Measurements from ENCODE around the gene GCK. TPM values are rescaled to one million over a fixed set of nuclear protein-coding genes. Genes with fewer than 3 reads are reported as not detected.
A peak's percentile ranks its signal among the peaks of the same experiment; 100 is the strongest.

Gene GCK
- total and polyA plus RNA-seq, 2 of the 13 experiments (the other 11 are each of a cell fraction or from before 2014, with no cell fraction given), result not detected

DNA sequence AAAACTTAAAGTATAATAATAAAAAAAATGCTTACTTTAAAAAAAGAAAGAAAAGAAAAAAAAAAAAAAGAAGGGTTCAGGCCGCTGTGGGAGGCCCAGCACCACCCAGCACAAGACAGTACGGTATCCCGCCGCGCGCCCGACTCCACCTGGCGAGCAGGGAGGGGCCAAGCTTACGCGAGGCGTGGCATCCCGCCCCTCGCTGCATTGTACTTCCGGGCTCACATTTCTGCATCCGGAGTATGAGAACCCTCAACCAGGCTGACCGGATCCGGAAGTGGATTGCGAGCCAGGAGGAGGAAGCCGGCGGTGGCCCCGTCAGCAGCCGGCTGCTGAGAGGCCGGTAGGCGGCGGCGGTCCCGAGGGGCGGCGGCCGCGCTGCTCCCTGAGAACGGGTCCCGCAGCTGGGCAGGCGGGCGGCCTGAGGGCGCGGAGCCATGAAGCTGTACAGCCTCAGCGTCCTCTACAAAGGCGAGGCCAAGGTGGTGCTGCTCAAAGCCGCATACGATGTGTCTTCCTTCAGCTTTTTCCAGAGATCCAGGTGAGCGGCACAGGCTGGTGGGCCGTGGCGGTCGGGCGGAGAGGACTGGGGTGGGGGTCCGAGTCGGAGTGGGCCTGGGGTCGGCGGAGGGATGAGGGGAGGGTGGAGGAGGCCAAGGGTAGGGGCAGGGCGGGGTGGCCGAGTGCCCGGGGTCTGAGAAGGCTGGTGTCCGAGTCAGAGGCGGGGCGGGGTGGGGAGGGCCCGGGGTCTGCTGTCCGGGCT is 11.6 kb upstream of the GCK start, which contains the start of gene YKT6 (continued):
- 0 out of 2 replicates have a peak, but pooled peaks have one; percentile 36 for TF ChIP-seq BORCS8-MEF2B (CRISPR knock-in tag; IDR thresholded peaks at IDR 0.05)
- TF ChIP-seq TRIM24 (CRISPR knock-in tag; IDR thresholded peaks at IDR 0.05), result no peak
- peak; percentile 71; the same call in 1 of the 2 replicates for TF ChIP-seq TSC22D2 (CRISPR knock-in tag; IDR thresholded peaks at IDR 0.05; ENCODE audit: borderline replicate concordance)
- TF ChIP-seq ZNF839 (CRISPR knock-in tag; IDR thresholded peaks at IDR 0.05; ENCODE audit: borderline replicate concordance), result peak; percentile 53; the same call in 1 of the 2 replicates
- TF ChIP-seq, protein P1, sequence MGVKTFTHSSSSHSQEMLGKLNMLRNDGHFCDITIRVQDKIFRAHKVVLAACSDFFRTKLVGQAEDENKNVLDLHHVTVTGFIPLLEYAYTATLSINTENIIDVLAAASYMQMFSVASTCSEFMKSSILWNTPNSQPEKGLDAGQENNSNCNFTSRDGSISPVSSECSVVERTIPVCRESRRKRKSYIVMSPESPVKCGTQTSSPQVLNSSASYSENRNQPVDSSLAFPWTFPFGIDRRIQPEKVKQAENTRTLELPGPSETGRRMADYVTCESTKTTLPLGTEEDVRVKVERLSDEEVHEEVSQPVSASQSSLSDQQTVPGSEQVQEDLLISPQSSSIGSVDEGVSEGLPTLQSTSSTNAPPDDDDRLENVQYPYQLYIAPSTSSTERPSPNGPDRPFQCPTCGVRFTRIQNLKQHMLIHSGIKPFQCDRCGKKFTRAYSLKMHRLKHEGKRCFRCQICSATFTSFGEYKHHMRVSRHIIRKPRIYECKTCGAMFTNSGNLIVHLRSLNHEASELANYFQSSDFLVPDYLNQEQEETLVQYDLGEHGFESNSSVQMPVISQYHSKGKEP (CRISPR knock-in tag; IDR thresholded peaks at IDR 0.05), result no peak
- TF ChIP-seq, protein P2, sequence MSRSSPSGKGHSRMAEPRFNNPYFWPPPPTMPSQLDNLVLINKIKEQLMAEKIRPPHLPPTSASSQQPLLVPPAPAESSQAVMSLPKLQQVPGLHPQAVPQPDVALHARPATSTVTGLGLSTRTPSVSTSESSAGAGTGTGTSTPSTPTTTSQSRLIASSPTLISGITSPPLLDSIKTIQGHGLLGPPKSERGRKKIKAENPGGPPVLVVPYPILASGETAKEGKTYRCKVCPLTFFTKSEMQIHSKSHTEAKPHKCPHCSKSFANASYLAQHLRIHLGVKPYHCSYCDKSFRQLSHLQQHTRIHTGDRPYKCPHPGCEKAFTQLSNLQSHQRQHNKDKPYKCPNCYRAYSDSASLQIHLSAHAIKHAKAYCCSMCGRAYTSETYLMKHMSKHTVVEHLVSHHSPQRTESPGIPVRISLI (CRISPR knock-in tag; IDR thresholded peaks at IDR 0.05; ENCODE audit: borderline replicate concordance), result no peak; the same call in 1 of the 2 replicates
- TF ChIP-seq NBN (conservative IDR thresholded peaks at IDR 0.05), result no peak
- no peak for TF ChIP-seq KLF9 (CRISPR knock-in tag; IDR thresholded peaks at IDR 0.05; ENCODE audit: low read depth)
- peak; percentile 73 for TF ChIP-seq ERF (CRISPR knock-in tag; IDR thresholded peaks at IDR 0.05)
- TF ChIP-seq SPEN (CRISPR knock-in tag; IDR thresholded peaks at IDR 0.05; ENCODE audit: low read depth), result peak; percentile 85
- TF ChIP-seq NR2F1 (CRISPR knock-in tag; IDR thresholded peaks at IDR 0.05), result no peak
- TF ChIP-seq, protein P3, sequence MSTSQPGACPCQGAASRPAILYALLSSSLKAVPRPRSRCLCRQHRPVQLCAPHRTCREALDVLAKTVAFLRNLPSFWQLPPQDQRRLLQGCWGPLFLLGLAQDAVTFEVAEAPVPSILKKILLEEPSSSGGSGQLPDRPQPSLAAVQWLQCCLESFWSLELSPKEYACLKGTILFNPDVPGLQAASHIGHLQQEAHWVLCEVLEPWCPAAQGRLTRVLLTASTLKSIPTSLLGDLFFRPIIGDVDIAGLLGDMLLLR (CRISPR knock-in tag; IDR thresholded peaks at IDR 0.05), result peak; percentile 66
- no peak for TF ChIP-seq ZNF629 (CRISPR knock-in tag; conservative IDR thresholded peaks at IDR 0.05)
- 0 out of 2 replicates have a peak, but pooled peaks have one; percentile 34 for TF ChIP-seq RNF2 (conservative IDR thresholded peaks at IDR 0.05; ENCODE audit: low read depth)
- peak; percentile 15; the same call in 1 of the 2 replicates for TF ChIP-seq HNF4G (IDR thresholded peaks at IDR 0.05; ENCODE audit: borderline replicate concordance, low read depth, low read length)
- no peak for TF ChIP-seq HNF4G (CRISPR knock-in tag; IDR thresholded peaks at IDR 0.05; ENCODE audit: borderline replicate concordance, low read depth)
- TF ChIP-seq HOXD1 (CRISPR knock-in tag; IDR thresholded peaks at IDR 0.05), result no peak
- TF ChIP-seq ZNF343 (CRISPR knock-in tag; IDR thresholded peaks at IDR 0.05), result no peak
- TF ChIP-seq, protein P4, sequence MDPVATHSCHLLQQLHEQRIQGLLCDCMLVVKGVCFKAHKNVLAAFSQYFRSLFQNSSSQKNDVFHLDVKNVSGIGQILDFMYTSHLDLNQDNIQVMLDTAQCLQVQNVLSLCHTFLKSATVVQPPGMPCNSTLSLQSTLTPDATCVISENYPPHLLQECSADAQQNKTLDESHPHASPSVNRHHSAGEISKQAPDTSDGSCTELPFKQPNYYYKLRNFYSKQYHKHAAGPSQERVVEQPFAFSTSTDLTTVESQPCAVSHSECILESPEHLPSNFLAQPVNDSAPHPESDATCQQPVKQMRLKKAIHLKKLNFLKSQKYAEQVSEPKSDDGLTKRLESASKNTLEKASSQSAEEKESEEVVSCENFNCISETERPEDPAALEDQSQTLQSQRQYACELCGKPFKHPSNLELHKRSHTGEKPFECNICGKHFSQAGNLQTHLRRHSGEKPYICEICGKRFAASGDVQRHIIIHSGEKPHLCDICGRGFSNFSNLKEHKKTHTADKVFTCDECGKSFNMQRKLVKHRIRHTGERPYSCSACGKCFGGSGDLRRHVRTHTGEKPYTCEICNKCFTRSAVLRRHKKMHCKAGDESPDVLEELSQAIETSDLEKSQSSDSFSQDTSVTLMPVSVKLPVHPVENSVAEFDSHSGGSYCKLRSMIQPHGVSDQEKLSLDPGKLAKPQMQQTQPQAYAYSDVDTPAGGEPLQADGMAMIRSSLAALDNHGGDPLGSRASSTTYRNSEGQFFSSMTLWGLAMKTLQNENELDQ (CRISPR knock-in tag; IDR thresholded peaks at IDR 0.05; ENCODE audit: borderline replicate concordance), result no peak
- no peak for TF ChIP-seq ZNF768 (CRISPR knock-in tag; IDR thresholded peaks at IDR 0.05)
- TF ChIP-seq PHB2 (IDR thresholded peaks at IDR 0.05; ENCODE audit: partially characterized antibody), result no peak
- no peak for TF ChIP-seq SNRNP70 (IDR thresholded peaks at IDR 0.05; ENCODE audit: low read depth, low read length)
- TF ChIP-seq ZNF879 (CRISPR knock-in tag; IDR thresholded peaks at IDR 0.05), result no peak
- no peak for TF ChIP-seq TEAD2 (CRISPR knock-in tag; IDR thresholded peaks at IDR 0.05)
- no peak for TF ChIP-seq ZBTB21 (CRISPR knock-in tag; IDR thresholded peaks at IDR 0.05)
- peak; percentile 84 for TF ChIP-seq TBX2 (CRISPR knock-in tag; IDR thresholded peaks at IDR 0.05; ENCODE audit: borderline replicate concordance)

Data from HepG2 (cell line).